GM21529 (cell line): ENCODE data around the gene MRPS21.
A peak's percentile ranks its signal among the peaks of the same experiment; 100 is the strongest.

ENCODE experiments used
- ATAC-seq: cut with Tn5 transposase; IDR thresholded peaks from one replicate; pipeline ENCODE4 v1.9.1; 2021; ENCODE audit not compliant: unreplicated experiment

MRPS21 gene

DNA sequence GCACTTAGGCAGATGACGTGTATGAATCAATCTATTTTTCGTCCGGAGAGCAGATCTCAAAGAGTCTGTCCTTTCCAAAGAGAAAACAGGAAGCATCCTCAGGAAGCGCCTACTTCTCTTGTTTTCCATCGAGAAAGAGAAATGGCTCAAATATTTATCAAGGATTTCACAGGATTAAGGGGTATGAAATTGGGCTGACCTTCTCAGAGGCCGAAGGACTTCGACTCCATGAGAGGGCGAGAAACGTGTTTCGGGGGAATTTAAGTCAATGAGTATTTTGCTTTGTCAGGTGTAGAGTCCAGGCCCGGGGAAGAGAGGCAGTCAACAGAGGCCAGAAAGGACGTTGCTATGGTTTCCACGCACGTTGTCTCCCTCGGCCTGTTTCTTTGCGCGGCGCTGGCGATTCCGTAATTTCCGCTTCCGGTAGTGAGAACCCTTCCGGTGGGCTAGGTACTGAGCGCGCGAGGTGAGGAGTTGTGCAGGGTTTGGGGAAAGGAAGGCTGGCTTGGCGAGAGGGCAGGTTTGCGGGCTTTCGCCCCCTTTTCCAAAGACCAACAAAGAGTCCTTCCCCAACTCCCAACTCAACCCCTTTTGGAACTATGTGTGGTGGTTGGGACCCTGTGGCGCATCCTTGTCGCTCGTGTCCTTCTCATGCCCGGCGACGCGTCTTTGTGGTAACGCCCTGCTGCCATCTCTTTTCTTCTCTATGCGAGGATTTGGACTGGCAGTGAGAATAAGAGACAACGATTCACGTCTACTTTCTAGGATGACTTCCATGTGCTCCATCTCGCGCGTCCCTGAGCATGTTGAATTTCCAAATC, at the start of gene MRPS21:
Gene MRPS21, plus strand, starts transcription at position 429 of the 821 bp plus-strand sequence. CDS start 506 bp downstream, outside the sequence.
- peak; percentile 97 for ATAC-seq

DNA sequence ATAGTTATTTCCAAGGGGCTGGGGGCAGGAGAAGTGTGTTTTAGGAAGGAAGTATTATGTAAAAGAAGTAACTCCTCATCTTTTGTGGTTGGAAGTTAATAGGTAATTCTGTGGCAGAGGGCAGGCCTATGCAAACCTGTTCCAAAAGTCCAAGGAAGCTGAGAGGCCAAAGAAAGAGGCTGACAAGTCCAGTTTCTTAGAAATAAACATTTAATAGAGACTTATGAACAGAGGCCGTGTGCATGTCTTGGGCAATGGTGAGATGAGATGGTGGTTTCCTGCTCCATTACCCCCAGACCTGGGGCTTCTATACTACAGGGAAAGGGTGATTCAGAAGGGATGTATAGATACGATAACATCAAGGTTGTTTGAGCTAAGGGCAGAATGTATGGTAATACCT, 43.7 kb upstream of the MRPS21 start:
- no peak for ATAC-seq

DNA sequence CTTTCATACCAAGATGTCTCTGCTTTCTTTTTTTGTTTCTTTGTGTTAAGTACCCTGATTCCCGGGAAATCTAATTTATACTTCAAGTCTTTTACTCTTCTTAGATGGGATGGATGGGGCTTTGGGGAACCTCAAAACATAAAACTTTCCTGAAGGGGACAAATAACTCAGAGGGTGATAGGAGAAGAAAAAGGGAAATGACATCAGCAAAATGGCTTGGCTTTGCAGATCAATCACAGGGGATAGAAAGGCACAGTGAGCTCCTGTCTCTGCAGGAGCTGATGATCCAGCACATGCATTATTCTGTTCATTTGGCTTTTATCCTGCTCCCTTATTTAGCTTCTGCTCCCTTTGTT, 37.5 kb upstream of the MRPS21 start:
- ATAC-seq = no peak

DNA sequence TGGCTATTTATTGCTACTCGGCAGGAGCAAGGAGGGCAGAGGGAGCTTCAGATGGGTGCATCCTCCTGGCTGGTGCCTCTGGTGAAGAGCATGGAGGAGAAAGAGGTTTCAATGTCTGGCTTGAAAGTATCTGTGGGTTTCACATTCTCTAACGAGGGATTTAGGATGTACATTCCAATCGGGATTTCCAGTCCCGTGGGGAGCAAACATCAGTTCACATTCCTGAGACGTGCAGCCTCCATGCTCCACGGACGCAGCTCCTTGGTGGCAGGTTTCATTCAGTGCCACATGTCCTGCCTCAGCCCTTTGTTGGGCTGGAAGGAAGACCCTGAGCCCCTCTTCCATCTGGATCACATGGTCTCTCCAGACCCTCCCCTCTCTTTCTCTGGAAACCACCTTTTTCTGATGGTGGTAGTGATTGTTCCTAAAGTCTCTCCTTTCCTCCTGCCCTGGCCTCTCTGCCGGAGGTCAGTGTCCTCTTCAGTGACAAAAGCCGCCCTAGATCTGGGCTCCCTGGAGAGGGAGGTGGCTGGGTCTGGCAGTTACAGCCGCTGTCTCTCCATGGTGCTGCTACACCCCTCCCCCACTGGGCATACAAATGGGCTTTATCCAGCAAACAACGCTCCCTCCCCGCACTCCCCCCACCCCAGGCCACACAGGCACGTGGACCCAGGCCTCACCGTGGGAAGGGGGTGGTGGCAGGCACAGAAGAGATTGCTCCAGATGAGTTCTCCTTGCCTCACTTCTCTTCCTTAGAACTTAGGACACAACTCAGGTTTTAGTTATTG, 36.9 kb upstream of the MRPS21 start:
- ATAC-seq = no peak

DNA sequence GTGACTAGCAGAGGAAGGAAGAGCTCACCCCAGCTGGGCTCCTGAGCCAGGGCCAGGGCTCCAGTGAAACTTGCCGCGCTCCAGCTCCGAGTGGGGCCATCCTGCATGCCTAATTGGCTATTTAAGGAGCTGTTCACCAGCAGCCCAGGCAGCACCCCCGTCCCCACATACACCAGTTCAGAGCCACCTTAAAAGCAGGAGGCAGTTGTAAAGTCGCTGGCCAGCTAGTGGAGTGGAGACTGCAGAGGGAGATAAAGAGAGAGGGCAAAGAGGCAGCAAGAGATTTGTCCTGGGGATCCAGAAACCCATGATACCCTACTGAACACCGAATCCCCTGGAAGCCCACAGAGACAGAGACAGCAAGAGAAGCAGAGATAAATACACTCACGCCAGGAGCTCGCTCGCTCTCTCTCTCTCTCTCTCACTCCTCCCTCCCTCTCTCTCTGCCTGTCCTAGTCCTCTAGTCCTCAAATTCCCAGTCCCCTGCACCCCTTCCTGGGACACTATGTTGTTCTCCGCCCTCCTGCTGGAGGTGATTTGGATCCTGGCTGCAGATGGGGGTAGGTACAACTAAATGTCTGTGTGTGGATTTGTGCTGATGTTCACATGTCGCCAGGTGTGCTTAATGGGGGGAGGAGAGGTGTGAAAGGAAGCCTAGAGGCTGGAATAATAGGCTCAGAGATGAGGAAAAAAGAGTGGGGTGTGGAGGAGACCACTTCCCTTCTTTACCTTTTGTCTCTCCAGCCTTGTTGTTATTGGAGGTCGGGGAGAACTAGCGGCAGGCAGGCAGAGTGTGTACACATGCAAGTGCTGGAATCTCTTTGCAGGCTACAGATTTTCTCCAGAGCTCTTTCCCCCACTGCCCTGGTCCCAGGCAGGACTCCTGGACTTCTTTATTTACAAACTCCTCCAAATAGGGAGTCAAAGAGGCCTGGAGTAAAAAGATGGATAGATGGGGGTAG, 35.8 kb upstream of the MRPS21 start, which contains the start of gene CA14:
Gene CA14, plus strand, starts transcription at position 151 of the 962 bp plus-strand sequence. Its CDS starts 355 bp downstream, at position 506.
- no peak for ATAC-seq

DNA sequence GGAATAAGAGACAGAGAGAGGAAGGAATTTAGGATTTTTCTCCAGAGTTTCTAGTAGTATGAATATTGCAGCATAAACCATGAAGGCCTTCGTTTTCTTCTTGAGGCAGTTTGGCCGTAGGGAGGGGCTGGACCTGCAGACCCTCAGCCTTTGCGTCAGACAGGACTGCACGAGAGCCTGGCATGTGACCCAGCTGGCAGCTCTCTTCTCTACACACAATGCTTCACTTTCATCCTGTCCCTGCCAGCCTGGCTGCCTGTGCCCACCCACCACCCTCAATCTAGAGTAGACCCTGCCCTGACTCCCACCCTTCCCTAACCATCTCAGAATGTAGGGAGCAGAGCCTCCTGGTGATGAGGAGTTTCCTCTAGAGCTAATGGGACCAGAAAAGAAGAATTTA, 34.4 kb upstream of the MRPS21 start:
- ATAC-seq = no peak

DNA sequence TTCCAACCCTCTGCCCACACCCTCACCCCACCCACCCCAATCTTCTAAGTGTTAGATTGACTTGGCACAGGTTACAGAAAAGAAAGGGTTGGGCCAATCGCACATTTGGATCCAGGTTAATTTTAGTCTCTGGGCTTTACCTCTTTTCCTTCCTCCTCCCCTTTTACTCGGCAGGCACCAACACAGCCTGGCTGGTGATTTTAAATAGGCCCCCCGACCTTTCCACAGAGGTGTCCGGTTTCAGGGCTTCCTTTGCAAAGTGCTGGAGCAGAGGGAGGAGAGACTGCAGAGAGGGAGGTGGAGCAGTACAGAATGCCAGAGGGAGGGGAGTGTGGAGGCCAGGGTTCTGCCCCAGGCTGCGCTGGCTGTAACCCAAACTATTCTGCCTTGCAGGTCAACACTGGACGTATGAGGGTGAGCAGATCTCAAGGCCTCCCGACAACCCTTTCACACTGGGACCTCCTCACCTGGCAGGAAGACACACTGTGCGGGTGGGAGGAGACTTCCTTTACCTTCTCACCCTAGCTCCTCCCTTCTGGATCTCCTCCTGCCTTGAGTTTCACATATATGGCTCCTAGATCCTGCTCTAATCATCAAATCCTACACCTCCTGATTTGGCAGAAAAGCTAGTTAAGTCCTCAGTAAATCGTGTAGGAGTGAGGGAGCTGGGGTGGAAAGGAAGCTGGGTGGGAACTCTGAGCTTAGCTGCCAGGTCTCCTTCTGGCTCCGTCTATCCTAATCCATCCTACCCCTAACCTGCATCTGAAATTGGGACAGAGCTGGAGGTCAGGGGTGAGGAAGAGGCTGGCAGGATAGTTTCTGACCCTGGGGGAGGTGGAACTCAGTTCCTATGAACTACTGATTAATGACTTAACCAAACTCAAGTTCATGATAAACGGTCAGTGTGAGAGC, 33.6 kb upstream of the MRPS21 start:
- no peak for ATAC-seq

DNA sequence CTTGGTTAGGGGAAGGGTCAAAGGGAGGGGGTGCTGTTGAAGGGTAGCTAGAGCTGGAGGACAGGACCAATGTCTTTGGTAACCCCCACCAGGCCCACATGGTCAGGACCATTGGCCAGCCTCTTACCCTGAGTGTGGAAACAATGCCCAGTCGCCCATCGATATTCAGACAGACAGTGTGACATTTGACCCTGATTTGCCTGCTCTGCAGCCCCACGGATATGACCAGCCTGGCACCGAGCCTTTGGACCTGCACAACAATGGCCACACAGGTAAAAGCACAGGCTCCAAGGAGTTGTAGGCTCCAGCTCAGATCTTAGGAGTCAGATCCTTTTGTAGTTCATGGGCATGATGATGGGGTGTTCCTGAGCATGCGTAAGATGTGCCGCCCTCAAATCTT, 32.3 kb upstream of the MRPS21 start:
- ATAC-seq = no peak

DNA sequence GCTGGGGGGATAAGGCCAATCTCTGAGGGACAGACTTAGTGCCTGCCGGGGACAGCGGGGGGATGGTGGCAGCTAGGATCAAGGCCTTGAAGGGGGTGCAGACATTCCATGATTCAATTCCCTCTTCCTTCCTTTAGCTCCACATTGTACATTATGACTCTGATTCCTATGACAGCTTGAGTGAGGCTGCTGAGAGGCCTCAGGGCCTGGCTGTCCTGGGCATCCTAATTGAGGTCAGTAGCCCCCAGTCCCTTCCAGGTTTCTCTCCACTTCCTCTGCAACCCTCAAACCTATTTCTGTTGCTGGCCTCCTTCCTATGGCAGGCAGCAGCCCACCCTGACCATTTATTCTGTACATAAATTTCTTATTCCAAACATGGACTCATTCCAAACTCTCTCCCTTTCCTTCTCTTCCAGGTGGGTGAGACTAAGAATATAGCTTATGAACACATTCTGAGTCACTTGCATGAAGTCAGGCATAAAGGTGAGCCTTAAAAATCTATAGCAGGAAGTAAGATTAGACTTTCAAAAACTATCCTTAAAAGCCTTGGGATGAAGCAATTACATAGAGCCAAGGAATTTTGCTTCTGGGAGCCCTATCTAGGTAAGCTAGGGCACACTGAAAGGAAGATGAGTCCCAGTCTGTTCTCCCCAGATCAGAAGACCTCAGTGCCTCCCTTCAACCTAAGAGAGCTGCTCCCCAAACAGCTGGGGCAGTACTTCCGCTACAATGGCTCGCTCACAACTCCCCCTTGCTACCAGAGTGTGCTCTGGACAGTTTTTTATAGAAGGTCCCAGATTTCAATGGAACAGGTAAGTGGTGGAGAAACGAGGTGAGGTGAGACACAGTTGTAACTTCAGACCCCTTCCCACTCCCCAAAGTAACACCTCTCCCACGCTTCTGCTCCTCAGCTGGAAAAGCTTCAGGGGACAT, 31.0 kb upstream of the MRPS21 start:
- ATAC-seq = no peak

DNA sequence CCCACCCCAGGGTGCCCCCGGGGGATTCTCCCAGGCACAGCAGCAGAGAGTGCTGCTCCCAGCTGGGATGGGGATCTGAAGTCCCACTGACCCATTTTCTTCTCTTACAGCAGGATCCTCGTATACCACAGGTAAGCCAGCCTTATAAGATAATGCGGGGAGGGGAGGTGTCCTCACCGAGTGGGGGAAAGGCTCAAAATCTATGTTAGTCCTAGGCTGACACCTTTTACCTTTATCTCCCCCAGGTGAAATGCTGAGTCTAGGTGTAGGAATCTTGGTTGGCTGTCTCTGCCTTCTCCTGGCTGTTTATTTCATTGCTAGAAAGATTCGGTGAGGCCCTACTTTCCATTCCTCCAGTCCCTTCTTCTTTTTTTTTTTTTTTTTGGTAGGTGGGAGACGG, 30.1 kb upstream of the MRPS21 start:
- ATAC-seq = no peak

DNA sequence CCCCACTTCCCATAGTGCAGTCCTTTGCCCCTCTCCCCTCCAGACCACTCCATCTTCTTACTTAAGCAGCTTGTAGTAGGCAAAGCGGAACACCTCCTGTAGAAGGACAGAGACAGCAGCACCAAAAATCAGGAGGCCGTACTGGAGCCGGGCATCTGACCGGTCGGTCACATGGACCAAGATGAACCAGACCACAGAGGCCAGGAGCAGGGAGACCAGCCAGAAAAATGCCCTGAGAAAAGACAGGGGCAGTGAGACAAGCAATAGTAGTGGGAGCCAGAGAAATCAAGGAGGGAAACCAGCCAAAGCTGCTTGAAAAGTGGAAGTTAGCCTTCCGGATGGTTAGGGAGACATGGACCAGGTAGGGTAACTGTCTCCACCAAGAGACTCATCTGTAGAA, 25.8 kb upstream of the MRPS21 start:
- ATAC-seq = no peak

DNA sequence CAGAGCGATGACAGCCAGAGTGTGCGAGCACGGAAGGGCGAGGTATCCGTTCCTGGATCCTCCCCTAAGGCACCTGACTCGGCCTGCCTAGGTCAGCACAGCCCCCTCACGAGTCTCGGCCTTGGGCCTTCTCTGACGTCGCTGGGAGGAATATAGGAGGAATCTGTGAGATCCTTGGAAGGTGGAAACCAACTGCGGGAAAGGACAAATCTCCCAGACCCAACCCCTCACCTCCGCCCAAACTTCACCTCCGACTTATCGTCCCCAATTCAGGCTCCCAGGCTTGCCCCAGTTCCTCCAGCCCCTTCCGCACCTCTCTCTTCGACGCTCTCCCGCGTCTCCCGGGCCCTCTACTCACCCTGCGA, 25.3 kb upstream of the MRPS21 start:
- ATAC-seq = peak; percentile 13

DNA sequence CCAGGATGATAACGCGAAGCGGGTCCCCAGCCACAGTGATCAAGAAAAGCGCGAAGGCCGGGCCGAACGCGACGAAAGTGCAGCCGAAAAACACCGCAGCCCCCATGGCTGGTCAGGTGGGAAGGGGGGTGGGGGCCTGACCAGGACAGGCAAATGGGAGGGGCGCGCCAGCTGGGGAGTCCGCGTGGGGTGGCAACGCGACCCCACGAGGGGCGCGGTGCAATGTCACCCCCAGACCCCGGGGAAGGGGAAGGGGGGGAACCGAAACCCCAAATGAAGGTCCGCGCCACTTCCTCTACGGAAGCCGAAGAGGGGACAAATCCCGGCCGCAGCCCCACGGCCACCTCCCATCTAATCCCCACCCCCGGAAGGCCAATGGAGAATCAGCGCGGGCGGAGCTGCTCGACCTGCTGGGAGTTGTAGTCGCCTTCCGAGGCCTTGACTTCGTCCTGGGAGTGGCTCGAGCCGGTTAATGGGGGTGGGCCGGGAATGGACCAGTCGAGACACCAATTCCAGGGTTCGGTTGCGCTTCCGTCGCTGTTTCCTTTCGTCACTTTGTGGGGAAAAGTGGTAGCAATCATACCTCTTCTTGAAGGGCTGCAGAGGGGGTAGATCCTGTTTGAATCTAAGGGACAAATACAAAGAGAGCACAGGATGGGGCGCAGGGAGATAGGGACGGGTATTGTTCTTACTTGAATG, 24.8 kb upstream of the MRPS21 start, which contains the start of gene APH1A:
Gene APH1A, minus strand, starts transcription at position 312 of the 699 bp plus-strand sequence. Its CDS starts 206 bp downstream, at position 106.
- ATAC-seq = peak; percentile 87

DNA sequence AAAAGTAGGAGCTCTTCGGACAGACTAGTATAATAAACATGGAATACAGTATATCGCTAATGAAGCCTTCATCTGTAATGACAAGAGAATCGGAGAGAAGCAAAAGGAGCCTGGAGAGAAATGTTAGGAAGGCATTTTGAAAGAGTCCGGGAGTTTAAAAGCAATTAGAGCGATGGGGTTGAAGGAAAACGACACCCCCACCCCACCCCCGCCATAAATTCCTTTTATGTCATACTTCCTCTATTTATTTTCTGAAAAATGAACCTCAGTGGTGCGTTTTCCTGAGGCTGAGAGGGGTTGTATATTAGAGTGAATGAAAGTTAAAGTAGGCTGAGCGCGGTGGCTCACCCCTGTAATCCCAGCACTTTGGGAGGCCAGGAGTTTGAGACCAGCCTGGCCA, 24.2 kb upstream of the MRPS21 start:
- ATAC-seq = no peak

DNA sequence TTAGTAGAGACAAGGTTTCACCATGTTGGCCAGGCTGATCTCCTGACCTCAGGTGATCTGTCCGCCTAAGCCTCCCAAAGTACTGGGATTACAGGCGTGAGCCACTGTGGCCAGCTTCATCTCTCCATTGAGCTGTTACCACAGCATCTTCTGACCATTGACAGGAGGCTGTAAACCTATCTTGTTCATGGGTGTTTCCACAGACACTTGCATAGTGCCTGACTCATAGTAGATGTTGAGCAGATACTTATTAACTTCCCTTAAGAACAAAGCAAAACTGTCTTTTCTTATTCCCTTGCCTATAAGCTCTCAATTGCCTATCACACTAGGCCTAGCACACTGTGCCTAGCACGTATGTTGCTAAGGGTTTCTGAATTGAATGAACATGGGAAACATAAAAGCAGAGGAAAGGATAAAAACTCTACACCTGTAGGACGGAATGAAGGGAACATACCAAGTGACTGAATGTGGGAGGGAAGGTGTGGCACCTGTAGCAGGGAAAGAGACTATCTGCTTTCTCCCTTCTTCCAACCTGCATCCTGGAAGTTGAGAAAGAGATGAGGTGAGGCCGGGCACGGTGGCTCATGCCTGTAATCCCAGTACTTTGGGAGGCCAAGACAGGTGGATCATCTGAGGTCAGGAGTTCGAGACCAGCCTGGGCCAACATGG, 22.2 kb upstream of the MRPS21 start:
- no peak for ATAC-seq

DNA sequence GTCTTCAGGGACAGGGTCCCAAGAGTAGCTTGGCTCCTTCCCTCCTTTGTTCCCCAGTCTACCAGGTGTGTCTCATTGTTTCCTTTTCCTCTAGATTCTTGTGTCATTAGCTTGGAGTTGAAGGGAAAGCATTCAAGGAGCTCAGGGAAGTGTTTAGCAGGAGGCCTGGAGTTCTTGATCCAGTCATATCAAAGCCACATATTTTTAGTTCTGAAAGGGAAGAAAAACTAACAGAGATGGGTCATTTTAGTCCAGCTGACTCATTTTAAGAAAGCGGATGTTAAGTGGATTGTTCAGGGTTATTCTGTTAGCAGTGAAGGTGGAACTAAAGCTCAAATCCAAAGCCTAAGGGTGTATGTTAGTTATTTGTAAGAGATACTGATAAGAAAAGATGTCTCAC, 20.4 kb upstream of the MRPS21 start:
- no peak for ATAC-seq

DNA sequence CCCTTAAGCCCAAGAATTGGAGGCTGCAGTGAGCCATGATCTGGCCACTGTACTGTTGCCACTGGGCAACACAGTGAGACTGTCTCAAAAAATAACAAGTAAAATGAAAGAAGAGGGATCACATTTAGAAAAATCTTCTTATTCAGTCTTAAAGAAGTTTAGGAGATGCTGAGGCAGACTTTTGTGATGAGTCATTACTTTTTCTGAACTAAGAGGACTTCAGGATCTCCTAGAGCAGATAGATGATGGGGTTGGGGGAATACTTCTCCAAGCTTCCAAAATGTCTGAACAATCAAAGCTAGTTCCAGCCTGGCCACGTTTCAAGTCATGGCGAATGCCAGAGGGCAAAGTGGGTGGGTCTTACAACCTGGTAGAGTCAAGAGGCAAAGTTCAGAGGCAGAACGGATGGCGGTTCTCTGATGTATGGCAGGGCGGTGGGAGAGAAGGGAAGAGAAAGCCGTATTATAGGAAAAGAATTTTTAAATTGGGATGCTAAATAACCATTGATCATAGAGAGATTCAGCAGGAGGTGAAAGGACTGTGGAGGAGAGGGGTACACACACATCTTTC, 13.4 kb upstream of the MRPS21 start:
- ATAC-seq = no peak
